ENCODE data around the gene PTPRN2.

PTPRN2 gene

DNA sequence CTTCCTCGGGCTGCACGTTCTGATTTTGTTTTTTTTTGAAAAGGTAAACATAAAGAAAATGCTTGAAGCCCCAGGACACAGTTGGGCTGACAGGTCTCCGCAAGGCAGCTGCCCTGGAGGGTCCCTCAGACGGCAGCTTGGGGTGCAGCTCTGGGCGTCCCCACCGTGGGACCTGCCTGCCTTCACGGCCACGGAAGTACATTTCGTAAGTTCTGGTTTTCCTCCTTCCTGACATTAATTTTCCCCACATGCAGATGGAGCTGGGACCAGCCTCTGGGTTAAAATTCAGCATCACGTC is 759.8 kb downstream of the PTPRN2 start:
- no peak for DNase-seq

DNA sequence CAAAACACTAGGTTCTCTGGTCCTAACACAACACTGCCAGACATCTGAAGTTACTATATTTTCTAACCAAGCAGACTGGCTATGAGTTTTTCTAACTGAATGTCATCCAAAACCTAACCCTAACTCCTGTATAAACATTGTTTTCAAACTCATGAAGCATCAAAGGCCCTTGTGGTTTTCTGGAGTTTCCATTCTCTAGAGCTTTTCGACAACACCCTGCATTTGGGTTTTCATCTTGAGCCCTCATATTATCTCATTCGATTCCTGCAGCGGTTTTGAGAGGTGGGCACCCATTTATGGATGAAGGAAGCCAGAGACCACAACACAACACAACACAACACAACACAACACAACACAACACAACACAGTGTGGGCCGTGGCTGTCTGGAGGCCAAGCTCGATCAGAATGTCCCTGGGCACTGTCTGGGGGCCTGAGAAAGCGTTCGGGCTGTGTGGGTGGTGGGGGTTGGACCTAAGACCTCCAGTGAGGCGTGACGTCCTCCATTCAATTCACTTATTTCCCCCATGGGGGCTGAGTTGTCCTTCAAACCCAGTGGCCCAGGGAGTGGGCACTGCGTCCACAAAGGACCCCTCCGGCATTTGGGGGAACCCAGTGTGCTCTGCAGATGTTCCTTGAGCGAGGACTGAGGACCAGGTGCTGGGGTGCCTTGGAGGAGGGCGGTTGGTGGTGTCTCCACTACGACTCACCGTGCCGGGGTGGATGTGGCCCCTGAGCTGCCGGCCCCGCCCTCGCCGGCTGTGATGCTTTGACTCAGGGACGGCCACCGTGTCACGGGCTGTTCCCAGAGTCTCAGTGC is 760.4 kb downstream of the PTPRN2 start:
- no peak for DNase-seq

DNA sequence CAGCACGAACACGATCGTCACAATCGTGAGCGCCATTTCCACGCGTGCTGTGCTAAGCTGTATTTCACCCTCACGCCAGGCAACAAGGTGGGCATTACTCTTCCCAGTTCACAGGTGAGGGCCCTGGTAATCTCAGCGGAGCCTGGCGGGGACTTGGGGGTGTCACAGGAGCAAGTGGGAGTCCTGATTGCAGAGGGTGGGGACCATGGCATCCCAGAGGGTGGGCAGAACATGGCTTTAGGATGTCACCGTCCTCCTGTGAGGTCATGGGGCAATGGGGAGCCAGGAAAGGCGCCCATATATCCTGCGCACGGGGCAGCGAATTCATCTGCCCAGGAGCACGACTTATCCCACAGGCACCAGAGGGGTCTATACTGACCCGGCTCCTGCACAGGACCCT is 761.1 kb downstream of the PTPRN2 start:
- no peak for DNase-seq

DNA sequence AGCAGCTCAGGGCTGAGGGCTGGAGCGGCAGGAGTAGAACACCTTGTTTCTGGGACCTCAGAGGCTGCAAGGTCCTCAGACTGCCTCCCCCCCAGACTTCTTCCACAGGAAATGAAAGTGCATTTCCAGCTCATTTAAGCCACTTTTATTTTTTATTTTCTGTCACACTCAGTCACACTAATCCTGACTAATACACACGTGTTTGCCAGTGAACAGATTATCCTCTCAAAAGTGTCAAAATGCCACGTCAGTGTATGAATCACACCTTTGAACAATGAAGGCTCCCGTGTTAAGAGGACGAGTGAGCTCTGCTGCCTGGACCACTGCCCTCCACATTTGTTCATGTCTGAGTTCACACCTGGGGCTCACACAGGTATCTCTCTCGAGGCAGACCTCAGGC is 762.3 kb downstream of the PTPRN2 start:
- DNase-seq: no peak

DNA sequence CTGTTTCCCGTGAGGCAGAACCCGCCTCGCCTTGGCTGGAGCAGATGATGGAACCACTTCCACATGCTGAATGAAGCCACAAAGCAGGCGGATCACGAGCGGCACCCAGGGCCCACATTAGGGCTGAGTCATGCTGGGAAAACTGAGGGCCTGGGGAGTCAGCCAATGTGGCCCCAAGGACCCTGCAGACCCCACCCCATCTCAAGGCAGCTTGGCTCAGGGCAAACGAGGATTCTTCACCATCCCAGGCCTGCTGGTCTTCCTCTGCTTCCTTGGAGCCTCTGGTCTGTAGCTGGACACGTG is 762.9 kb downstream of the PTPRN2 start:
- no peak for DNase-seq

DNA sequence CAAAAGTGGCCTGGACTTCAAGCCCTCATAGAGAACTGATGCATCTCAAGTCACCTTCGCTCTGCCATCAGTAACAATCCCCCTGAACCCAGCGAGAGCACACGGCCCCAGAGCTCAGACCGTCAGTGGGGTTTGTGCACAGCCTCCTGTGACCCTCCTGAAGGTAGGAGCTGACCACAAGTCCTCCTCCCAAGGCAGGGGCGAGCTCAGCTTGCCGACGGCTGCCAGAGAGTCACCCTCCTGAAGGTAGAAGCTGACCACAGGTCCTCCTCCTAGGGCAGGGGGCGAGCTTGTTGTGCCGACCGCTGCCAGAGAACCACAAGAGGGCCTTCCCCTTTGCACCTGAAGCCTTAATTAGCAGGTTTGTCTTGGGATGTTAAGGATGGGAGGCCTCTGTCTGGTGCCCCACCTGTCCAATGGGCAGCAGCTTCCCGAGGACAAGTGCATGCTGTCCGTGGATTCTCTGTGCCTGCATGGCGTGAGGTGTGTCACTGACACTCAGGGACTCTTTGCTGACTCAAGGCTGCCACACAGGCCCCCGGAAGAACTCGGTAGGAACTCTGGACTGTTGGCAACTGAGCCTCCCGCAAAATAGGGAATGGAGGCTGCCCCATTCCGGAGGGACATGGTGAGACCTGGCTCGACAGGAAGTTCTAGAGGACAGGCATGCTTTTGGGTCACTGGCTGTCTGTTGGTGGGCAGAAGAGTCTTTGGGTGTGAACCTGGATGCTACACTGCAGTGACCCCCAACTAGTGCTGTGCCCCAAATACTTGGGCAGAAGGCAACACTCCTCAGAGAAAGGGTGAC is 763.4 kb downstream of the PTPRN2 start:
- no peak for DNase-seq

DNA sequence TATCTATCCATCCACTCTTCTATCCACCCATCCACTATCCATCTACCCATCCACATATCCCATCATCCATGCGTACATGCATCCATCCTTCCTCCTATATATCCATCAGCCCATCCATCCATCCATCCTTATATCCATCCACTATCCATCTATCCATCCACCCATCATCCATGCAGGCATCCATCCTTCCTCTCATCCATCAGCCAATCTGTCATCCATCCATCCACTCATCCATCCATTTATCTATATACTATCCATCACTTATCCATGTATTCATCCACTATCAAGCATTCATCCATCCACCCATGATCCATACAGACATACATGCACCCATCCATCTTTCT is 765.0 kb downstream of the PTPRN2 start:
- no peak for DNase-seq

DNA sequence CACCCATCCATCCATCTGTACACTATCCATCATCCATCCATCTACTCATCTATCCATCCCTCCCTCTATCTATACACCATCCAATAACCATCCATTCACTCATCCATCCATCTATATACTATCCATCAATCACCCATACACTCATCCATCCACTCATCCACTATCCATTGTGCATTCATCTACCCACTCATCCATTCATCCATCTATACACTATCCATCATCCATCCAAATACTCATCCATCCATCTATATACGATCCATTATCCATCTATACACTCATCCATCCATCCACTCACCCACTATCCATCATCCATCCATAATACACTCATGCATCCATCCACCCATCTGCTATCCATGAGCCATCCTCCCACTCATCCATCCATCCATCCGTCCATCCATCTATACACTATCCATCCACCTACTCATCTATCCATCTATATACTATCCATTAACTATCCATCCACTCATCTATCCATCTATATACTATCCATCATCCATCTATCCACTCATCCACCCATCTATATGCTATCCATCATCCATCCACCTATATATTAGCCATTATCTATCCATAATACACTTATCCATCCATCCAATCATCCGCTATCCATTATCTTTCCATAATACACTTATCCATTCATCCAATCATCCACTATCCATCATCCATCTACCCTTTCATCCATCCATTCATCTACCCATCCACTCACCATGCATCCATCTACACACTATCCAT is 765.5 kb downstream of the PTPRN2 start:
- DNase-seq: no peak

DNA sequence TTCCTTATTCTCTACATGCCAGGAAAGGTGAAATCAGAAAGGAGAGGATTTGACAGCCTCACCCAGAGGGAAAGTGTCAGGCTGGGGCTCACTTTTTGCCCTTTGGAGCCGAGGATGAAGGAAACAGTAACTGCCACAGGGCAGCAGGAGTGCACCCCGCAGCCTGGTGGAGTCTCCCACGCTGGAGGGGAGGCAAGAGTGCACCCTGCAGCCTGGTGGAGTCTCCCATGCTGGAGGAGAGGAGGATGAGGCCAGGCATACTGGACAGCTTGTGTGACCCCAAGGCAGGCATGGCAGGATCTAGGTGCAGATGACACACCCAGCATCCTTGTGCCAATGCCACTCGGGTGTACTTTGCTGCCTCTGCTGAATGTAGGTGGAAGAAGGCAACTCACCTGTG is 766.8 kb downstream of the PTPRN2 start:
- no peak for DNase-seq

DNA sequence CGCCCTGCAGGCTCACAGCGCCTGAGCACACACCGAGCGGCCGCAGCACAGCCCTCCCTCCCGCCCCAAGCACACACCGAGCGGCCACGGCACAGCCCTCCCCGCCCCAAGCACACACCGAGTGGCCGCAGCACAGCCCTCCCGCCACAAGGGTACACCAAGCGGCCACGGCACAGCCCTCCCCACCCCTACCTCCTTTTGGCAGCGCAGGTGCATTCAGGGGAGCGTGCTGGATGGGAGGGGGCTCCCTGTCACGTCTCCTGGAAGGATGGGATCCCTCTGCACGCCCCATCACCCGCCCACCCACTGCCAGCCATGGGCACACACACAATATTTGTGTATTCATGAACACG is 768.2 kb downstream of the PTPRN2 start:
- no peak for DNase-seq

DNA sequence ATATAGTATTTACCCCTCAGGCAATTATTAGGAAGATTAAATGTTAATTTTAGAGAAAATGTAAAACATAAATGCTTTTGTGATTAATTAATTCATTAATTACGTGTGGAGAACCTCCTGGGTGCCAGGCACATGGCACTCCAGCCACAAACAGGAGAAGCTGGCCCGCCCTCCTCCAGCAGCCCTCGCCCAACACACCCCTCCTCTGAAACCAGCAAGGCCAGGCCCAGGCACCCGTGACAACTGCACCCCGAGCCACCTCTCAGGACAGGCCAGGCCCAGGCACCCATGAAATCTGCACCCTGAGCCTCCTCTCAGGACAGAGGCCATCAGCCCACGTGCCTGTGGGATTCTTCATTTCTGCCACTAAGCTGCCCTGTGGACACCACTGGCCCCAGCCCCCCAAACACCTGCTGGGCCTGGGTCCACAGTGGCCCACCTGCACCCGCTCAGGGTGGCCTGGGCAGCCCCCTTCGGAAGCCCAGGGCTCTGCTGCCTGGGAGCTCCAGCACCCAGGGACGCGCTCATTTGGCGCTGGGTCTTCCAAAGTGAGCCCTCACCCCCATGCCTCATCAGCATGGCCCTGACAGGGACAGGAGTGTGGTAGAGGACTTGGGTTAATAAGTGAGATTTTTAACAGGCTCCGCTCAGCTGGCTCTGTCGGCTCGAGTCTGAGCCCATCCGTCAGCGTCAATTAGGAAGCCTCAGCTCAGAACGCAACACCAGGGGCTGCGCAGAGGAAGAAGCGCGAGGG is 768.7 kb downstream of the PTPRN2 start:
- DNase-seq: no peak

DNA sequence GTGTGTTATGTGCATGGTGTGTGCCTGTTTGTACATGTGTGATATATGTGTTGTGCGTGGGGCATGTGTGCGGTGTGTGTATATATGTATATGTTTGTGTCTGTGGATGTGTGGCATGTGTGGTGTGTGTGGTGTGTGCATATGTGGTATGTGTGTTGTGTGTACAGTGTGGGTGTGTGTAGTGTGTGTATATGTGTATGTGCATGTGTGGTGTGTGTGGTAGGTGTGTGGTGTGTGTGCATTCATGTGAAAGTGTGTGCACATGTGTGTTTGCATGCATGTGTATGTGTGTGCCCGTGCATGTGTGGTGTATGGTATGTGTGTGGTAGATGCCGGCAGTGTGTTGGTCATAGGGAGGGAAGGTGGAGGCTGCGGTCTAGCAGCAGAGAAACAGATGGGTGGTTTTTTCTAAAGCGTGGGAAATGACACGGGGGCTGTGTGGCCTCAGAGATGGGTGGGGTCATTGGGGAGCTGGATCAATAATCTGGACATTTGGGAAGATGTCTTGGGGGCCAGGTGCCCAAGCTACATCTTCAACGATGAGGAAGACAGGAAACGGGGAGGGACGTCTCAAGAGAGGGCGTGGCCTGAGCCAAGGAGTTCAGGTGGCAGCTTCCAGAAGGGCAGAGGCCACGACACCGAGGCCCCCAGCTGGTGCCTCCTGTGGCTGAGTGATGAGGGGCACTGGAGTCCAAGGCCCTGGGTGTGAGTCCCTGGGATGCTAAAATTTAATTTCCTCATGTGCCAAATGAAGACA is 769.5 kb downstream of the PTPRN2 start:
- no peak for DNase-seq

DNA sequence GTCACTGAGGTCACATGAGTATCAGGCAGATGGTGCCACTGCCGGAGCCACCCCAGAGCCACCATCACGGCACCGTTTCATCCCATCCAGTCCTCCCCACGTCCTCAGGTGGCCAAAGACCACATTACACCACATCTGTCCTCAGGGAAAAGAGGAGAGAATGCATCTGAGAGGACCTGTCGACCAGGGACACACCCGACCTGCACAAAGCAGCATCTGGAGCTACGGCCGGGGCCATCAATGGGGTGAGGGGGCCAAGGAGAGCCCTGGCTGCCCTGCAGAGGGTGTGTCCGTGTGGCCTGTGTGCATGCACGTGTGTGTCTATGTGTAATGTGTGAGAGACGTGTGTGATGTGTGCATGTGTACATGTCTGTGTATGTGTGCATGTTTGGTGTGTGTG is 770.2 kb downstream of the PTPRN2 start:
- DNase-seq: no peak

DNA sequence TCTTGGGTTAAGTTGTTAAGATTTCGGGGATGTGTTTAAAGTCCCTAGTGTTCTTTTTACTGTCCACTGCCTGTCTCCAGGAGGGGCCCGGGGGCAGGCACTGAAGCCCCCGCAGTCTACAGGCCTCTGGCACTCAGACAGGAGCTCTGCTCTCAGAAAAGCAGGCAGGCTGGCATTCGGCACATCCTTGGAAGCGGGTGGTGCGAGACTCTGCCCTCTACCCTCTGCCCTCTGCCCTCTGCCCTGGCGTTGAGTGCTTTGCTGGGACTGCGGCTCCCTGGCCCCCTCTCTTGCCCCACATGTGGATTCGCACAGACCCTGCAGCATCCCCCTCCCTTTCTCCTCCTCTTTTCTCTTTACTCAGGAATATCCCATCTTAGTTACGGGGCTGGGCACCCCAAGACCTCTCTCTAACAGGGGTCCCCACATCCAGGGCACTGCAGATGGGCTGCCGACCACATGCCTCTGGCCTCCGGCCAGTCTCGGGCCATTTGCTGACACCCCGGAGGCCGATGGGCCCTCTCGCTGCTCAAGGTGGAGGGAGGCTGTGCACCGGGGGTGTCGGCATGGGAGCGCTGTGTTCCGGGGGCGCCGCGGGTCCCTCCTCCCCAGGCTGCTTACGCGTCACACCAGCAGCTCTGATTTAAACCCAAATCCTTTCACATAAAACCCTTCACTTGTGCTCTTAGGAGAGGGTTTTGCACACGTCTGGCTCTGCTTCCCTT is 770.9 kb downstream of the PTPRN2 start:
- no peak for DNase-seq

DNA sequence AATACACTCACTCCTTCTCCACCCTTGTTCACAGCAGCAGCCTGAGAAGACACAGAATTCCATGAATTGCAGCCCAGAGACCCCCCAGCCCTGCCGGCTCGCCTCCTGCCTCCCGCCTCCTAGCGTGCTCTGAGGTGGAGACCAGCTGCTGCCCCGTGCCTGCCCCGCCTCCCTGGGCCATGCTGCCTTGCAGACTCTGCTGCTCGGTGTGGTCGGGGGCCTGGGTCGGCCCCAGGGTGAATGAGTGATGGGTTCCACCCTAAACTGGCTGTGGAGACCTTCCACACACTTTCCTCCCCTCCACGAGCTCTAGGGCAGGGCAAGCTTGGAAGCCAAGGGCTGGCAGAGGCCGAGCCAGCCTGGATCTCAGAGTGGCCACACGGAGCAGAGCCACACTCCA is 771.5 kb downstream of the PTPRN2 start:
- DNase-seq: no peak

DNA sequence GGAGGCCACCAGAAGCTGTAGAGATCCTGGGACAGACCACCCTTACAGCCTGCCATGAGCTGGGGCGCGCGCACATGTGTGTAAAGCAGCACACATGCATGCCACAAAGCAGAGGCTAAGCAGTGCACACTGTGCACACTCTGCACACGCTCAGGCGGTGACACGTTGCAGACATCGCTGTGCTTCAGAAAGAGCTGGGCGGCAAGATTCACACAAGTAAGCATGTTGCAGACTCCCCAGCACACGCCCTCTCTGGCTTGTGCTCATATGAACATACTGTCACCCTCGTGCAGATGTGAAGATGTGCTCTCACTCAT is 772.0 kb downstream of the PTPRN2 start:
- DNase-seq: no peak

DNA sequence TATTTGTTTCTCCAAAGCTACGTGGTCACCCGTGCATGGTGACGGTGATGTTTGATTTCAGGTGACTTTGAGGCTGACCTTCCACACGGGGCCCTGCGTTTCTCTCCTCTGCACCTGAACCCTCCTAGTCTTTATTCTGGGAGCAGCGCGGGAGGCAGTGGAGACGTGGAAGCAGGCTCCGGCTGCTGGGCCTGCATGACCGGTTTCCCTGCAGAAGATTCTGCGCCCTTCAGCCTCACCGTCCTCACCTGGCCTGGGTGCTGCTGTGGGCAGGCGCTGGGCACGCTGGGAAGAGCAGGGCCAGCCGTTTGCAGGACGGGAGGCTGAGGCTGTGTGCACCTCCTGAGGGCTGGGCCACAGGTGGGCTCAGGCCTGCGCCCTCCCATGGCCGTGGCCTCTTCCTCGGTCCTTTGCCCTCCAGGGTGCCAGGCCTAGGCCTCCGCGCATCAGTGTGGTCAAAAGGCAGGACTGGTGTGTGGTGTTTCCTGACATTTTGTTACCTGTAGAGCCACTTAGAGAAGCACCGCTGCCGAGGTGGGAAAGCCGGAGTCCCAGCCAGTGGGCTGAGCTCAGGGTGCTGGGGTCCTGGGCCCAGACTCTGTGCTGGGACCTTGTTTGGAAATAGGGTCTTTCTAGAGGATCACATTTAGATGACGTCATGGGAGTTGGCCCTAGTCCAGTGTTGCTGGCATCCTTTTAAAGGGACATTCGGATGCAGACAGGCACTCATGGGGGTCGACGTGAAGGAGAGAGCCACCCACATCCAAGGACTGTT is 772.5 kb downstream of the PTPRN2 start:
- no peak for DNase-seq

DNA sequence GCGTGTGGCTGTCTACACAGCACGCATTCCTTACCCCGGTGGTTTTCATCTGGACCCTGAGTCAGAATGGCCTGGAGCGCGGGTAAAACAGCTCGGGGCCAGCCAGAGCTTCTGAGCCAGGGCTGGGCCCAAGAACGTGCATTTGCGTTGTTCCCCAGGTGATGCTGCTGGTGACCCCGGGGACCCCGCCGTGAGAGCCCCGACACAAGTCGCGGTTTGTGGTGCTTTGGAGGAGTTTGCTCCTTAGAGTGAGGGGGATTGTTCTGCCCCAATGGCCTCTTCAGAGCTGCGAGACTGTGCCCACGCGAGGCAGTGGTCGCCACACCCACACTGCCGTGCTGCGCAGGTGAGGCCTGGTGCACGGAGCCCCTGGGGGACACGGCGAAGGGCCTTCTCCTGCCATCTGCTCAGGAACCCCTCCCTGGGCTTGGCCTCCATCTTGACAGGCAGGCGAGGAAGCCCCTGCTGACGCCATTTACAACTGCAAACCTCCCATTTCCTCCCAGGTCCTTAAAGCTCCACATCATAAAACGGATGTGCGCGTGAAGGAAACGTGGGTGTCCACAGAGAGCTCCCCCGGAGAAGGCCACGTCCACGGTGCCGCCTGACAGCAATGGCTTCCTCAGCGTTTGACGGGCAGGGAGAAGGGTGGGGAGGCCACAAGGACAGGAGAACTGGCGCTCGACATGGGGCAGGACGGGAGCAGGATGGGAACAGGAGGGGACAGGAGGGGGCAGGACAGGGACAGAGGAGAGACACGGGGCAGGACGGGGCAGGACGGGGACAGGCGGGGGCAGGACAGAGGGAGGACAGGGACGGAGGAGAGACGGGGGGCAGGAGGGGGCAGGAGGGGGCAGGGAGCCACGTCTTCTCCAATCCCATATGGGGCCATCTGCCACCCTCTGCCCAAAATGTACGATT is 773.6 kb downstream of the PTPRN2 start:
- DNase-seq: no peak

DNA sequence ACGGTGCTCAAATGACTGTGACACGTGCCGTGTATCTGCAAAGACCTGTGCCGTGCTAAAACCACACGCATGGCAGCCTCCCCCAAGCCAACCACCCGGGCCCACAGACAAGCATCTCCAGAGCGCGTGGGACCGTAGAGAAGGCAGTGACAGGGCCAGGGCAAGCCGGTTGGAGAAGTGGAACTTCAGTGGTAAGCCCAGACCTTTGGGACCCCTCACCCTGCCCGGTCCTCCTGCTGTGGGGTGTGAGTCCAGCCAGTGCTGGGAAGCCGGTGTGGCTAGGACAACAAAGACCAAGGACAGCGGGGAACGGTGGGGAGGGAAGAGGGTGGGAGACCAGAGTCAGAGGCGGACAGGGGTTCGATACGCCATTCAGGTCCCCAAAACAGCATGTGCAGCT is 774.6 kb downstream of the PTPRN2 start:
- no peak for DNase-seq

DNA sequence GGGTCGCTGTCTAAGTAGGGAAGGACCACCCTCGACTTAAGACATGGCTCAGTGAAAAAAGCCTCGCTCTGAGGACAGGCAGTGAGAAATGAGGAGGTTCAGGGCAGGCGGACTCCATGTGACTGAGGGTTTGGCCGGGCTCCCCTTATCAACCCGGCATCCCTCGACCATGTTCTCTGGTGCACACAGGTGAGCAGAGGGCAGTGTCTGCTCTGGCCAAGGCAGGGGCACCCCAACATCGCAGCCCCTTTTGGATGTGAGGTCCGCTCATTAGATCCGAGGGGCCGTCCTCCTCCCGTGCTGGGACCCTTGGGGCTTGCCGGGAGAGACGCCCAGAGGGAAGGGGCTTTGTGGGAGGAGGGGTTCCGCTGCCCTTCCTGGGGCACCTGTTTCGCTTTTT is 775.7 kb downstream of the PTPRN2 start:
- DNase-seq: no peak

Measured in SIG-M5 (cell line).